Stimulated activated CD4-positive, alpha-beta T cell treated with anti-CD3 and anti-CD28 coated beads, Interleukin-1b, Interleukin-23, amount 100 ng/mL, for 4 hours (primary cell): ENCODE results near the gene TRAK2.
"Not testable (repeated sequence)": the region's sequence is repeated elsewhere in the genome, so short reads cannot be mapped to it uniquely, and the experiment has no call there.

Source experiments
- DNase-seq, 2 donors: peaks; one replicate each; pipeline ENCODE4 v3.0.0-alpha.2; 2020; ENCODE audit warnings: low read depth in 2 of 2

Gene TRAK2

GRCh38 chr2:201451292-201452057 lies at the start of gene TRAK2, which contains the start of gene STRADB:
TRAK2 (minus strand) TSS chr2:201451458; CDS start chr2:201420507, 30,951 bp downstream.
STRADB (plus strand) TSS chr2:201451740; CDS start chr2:201454841, 3,101 bp downstream.
- DNase-seq: peak; percentile 87

DNA sequence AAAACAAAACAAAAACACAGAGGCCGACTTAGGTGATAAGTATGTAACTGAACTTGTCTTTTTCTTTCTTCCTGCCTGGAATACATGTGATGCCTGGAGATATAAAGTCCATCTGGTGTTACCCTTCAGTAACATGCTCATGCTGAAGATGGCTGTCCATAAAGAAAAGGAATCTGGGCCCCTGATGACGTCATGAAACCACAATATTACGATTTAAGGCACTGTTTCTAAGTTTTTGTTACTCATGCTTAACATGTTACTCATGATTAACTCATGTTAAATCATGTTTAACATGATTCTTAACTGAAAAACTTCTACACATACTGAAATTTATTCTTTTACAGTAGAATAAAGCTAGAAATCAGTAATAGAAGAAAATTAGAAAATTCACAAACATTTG lies 49.3 kb upstream of the TRAK2 start:
- no peak for DNase-seq

DNA sequence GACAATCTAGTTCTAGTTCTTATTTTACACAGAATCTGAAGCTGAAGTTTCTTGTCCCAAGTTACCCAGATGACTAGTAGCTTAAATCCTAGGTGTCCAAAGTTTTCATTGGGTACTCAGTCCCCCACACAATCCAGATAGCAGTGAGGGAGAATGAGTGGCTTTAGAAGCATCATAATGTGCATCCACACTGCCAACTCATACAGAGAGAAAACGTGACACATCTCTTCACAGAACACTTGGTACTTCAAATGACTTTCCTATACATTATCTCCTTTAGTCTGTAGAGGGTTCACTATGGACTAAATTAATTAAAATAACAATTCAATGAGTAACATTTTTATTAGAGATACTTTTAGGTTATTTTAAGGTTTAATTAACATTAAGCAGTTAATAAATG lies 45.5 kb upstream of the TRAK2 start:
- DNase-seq: no peak

GRCh38 chr2:201490291-201490690 lies 39.0 kb upstream of the TRAK2 start:
- no peak for DNase-seq

DNA sequence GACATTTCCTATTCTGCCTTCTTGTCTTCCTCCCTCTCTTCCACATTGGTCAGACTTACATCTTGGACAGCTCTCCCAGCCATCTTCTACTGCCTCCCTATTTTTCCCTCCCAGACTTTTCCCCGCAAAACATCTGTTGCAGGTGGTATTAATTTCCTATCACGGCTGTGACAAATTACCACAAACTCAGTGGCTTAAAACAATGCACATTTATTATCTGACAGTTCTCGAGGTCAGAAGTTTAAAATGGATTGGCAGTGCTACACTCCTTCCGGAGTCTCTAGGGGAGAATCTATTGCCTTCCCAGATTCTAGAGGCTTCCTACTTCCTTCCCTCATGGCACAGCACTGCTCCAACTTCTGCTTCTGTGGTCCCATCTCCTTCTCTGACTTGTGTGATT lies 33.5 kb upstream of the TRAK2 start:
- DNase-seq: no peak

- not testable (repeated sequence) for DNase-seq
Observed at GRCh38 chr2:201483758-201484157, 32.5 kb upstream of the TRAK2 start.

GRCh38 chr2:201483342-201483741 lies 32.1 kb upstream of the TRAK2 start:
- no peak for DNase-seq

DNA sequence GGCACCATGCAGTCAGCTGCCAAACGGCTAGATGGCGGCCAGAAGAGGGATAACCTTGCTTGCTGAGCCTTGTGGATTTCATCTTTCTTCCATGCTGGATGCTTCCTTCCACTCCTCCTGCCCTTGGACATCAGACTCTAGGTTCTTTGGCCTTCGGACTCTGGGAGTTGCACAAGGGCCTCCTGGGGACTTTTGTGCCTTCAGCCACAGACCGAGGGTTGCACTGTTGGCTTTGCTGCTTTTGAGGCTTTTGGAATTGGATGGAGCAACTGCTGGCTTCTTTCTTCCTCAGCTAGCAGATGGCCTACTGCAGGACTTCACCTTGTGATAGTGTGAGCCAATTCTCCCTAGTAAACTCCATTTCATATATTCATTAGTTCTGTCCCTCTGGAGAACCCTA lies 31.3 kb upstream of the TRAK2 start:
- no peak for DNase-seq

- DNase-seq: no peak
Observed at GRCh38 chr2:201472411-201472810, 21.2 kb upstream of the TRAK2 start.

DNA sequence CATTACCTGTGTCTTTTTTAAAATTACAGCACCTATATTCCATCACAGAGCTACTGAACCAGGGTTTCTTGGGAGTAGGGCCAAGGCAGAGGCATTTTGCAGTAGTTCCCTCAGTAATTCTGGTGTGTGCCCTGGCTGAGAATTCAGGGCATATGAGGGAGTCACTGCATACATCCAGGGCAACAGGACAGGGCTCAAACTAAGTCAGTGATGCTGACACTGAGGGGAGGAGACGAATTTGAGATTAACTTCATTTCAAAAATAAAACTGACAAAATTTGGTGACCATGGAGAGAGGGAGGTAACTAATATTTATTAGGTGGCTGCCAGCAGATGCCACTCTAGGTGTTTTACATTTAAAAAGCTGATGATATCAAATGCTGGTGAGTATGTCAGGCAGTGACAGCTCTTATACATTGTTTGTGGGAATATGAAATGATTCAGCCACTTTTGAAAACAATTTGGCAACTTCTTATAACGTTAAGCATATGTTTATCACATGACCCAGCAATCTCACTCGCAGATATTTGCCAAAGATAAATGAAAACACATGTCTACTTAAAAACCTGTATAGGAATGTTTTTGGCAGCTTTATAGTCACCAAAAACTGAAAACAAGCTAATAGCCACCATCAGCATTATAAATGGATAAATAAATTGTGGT lies 20.6 kb upstream of the TRAK2 start:
- no peak for DNase-seq

DNA sequence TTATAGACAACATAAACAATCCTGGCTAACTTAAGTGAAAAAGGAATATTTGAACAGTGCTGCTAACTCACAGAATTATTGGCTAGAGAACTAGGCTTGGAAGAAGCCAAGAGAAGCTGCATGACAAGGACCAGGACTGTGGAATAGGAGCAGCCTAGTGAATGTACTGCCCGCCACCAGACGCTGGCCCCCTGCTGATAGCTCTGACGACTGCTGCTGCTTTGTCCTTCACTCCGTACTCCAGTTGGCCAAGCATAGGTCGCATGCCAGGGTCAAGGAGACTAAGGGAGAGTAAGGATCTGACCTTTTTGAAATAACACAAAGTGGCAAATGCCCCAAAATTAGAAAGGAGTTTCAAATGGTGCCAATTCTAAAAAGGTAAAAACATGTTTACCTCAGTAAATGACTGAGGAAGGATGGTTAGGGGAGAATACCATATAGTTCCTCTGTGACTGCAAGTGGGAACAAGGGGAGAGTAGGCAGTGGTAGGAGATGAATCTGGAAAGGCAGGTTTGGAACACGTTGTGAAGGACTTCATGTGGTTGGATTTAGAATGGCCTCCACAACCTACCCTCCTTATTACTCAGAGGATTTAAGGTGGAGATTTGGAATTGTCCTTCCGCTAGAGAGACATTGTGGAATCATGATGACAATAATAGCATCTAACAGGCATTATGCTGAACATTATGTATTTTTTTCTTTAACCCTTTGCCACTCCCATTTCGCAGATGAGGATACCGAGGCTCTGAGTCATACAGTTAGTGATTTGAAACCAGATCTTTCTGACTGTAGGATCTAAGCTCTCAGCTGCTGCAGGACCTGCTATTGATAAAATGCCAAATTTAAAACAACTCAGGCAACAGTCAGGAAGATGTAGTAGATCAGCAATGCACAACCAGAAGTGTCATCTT lies 19.8 kb upstream of the TRAK2 start:
- no peak for DNase-seq

GRCh38 chr2:201467666-201468065 lies 16.4 kb upstream of the TRAK2 start:
- DNase-seq: no peak

DNA sequence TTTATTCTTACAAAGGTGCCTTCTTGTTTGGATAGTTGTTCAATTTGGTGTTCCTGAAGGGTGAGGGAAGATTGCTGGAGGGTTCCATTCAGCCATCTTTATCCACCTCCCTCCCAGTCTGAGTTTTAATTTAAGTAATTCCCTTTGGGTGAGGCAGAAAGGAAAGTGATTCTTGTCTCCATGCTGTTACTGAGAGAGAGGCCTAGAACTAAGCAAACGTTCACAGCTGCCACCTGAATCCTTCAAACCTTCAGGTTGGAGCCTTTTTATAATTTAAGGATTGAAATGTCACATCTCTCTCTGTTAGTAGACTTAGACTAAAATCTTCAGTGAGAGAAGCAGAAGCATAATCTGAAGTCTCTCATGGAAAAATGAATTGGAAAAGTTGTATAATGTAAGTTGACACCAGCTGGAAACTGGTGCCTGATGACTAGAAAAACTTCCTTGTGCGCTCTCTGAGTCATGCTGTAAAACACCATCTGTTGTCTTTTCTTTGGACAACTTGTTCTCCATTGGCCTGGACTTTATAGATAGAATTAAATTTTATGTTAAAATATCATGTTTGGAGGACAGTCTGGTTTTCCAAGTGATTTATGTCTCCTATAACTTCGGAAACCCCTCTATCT lies 14.9 kb upstream of the TRAK2 start:
- no peak for DNase-seq

DNA sequence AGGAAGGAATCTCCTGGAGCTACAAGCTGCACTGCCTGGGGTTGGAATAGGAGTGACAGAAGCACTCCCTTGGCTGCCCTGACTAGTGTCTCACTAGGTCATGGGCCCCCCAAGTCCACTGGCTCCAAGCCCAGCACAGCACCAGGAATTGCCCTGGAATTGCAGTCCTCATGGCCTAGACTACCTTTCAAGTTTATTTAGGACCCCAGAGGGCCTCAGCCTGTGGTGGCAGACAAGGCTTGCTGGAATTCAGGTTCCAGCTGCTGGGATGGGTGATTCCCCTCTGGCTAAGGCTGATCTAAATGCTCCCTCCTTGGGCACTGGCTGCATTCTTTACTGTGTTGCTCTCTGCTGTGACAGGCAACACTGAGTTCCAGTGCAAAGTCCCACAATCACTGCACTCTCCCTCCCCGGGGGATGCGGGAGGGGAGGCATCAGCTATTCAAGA lies 14.3 kb upstream of the TRAK2 start:
- no peak for DNase-seq

DNA sequence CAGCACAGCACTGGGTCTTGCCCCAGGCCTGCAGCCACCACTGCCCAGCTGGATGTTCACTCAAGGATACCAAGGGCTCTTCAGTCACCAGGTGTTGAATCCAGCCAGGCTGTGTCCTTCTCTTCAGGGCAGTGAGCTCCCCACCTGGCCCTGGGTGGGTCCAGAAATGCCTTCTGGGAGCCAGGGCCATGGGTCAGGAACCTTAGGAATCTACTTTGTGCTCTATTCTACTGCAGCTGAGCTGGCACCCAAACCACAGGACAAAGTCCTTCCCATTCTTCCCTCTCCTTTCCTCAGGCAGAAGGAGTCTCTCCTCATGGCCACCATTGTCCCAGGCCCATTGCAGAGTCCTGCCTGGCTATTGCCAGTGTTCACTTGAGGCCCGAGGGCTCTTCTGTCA lies 13.3 kb upstream of the TRAK2 start:
- DNase-seq: no peak

DNA sequence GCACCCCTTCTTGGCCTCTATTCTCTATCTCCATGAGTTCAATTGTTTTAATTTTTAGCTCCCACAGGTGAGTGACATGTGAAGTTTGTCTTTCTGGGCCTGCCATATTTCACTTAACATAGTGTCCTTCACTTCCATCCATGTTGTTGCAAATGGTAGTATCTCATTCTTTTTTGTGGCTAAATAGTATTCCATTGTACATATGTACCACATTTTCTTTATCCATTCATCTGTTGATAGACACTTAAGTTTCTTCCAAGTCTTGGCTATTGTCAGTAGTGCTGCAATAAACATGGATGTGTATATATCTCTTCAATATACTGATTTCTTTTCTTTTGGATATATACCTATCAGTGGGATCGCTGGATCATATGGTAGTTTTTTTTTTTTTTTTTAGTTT lies 9.3 kb upstream of the TRAK2 start:
- no peak for DNase-seq

DNA sequence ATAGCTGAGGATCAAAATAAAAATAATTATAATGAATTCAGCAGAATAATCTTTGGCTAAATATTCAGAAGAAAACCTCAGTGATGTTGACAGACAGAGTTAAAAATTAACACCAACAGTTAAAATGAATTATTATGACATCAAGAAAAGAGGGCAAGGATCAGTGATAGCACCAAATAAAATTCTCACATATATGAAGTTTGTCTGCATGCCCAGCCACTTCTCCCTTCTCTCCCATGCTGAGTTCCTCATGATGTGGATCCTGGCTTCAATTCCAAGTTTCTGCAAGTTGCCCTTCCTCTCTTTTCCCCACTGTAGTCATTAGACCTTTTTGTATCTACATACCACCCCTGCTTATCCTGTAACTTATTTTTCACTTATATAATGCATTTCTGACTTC lies 7.1 kb upstream of the TRAK2 start:
- DNase-seq: no peak

GRCh38 chr2:201452922-201453643 lies 1.8 kb upstream of the TRAK2 start:
- DNase-seq: no peak

- DNase-seq: no peak
Observed at GRCh38 chr2:201452058-201452921, 1.0 kb upstream of the TRAK2 start.

- DNase-seq: no peak
Observed at GRCh38 chr2:201450954-201451291, 335 bp downstream of the TRAK2 start.
